GM12891 (cell line): ENCODE measurements around the gene THRA.

Source experiments
- POLR2A ChIP-seq: IDR thresholded peaks from 2 replicates; pipeline ENCODE4 v1.6.1; 2011; ENCODE audit warnings: low read depth, low read length, control low read depth
- TAF1 ChIP-seq: IDR thresholded peaks from 2 replicates; pipeline ENCODE4 v1.6.1; 2011; ENCODE audit warnings: low read depth, low read length, control low read depth

- TF ChIP-seq TAF1 (no peak), POLR2A (no peak)
Observed at GRCh38 chr17:40068584-40068916, 5.8 kb downstream of the THRA start.
